GM19035 (cell line): ENCODE data around the gene INVS.

ENCODE experiments used
- ATAC-seq: cut with Tn5 transposase; IDR thresholded peaks from one replicate; pipeline ENCODE4 v1.9.1; 2021; ENCODE audit not compliant: unreplicated experiment

The INVS gene

DNA sequence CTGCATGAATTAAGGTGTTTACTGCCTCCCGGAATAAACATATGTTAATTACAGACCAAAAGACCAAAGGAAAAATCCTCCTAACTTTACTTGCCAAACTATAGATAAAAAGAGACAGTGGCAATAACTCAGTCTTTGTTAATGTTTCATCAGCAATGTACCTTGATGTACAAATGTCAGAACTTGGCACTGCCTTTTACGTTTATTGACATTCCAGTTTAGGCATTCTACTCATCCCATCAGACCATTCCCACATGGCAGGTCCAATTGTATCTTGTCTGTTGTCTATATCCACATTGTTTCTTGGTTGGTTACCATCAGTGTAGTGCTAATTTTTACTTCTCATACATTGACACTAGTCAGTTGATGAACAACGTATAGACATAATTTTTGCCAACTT, 168.2 kb downstream of the INVS start:
- ATAC-seq: no peak

DNA sequence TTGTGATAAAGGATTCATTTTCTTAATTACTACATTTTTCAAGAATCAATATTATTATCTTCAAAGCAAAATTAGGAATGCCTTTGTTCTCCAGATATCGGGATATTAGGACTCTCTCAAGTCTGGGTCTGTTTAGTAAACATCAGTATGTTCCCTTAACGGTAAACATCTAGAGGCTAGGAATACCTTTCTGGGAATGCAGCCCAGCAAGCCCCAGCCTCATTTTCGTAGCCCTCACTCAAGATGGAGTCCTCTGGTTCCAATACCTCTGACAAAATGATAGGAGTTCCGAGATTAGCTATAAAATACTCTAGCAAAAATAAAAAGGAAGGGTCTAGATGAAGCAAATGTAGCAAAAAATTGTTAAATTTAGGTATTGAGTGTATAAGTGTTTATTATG, 169.2 kb downstream of the INVS start:
- no peak for ATAC-seq

DNA sequence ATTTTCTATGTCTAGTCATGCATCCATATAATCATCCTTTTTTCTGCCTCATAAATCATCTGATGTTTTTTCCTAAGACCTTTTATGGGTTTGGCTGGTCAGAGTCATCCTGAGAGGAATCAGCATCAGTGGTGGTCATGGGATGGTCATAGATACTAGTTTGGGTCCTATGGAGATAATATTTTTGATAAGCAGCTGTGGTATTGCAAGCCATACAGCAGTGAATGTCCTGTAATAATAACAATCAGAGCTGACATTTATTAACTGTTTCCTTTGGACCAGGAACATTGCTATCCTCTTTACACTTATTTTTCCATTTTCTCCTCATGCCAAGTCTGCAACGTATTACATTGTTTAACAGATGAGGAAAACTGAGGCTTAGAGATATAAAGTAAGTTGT, 170.6 kb downstream of the INVS start:
- ATAC-seq: no peak

DNA sequence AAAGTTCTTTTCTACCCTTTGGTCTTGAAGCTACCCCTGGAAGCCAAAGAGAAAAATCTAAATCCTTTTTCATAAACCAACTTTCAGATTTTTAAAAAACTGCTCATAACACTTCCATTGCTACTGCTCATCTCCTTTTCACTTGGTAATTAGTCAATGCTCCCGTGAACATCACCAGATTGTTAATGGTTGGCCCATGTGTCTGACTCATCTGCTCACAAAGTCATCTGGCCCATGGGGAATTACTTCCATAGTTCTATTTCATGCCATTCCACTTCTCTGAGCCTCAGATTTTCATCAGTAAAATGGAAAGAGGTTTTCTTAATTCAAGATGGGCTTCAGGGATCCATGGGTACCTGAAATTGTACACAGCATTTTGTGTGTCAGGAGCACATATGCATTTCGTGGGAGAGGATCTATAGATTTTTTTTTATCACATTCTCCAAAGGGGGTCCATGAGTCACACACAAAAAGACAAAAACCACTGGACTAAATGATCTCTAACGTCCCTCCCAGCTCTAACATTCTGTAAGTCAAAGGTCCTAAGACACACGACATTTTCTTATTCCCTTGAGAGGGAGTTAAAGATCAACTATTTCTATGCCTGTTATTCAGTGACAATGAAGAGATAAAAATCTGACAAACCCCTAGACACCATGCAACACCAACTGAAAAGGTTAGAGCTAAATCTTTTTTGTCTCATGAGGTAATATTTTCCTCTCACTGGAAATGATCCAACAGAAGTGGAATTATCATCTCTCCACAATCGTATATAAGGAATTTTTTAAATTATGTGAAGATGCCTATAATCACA, 178.3 kb downstream of the INVS start:
- ATAC-seq: no peak

DNA sequence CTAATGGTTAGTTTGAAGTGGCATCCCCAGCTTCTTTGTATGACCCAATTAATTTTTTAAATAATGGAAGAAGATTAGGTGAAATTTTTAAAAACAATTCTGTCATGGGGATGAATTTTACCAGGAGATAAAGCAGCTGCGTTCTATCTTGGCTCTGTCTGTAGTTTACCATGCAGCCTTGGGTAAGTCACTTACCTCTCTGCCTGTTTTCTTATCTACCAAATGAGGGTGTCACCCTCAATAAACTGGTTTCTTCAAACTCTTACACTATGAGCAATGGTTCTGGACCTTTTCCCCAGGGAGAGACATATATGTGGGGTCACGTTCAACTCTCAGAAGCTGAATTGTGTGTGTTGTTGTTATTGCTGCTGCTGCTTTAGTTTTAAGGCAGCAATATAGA, 182.0 kb downstream of the INVS start:
- ATAC-seq: no peak

DNA sequence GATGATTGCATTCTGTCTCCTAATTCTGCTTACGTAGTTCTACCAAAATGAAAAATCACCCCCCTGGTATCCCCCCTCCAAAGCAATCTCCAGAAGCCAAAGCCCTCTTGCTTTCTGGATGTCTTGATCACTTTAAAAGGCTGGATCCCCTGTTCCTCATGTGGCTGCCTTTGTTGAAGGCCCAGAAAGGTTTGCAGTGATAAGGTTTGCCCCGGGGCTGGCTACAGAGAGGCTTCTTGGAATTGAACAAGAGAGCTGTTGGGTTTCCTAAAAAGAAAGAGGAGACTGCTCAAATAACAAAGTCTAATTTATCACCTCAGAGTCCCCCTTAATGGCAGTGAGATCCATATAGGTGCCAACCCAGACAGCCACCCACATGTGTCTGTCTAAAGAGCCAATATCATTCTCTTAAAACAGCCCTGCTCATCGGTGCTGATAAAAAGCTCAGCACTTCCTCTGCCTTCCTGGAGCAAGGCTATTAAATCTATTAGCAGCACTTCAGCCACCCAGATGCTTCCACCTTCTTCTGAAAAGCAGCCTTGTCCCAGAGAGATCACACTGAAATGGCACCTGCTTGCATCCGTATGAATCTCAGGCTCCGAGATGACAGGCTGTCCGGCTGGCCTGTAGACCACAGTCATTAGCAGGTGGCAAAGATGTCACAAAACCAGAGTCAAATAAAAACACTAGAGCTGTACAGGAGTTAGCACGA, 182.8 kb downstream of the INVS start:
- ATAC-seq: no peak

DNA sequence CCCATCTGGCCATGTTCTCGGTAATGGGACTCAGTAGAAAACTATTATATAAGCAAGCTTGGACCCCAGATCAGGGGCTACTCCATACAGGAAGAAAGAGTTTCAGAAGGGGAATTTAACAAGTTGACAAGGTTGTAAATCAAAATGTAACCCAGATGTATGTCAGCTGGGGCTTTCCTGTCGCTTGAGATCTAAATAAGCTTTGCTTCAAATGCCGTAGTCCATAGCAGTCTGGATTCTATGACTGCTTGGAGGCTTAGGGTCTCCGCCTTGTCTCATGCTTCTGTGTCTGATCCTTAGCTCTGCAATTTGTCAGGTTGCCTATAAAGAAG, 183.3 kb downstream of the INVS start:
- no peak for ATAC-seq

DNA sequence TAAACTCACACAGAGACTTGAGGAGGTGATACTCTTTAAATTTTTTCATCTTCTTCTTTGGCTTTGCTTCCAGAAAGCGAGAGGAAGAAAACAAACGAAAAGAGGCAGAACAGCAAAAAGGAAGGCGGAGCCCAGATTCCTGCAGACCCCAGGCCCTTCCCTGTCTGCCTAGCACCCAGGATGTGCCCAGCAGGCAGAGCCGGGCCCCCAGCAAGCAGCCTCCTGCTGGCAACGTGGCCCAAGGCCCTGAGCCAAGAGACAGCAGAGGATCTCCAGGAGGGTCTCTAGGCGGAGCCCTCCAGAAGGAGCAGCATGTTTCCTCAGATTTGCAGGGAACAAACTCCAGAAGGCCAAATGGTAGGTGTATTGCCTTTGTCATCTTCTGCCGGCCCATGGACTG, 185.2 kb downstream of the INVS start:
- no peak for ATAC-seq

DNA sequence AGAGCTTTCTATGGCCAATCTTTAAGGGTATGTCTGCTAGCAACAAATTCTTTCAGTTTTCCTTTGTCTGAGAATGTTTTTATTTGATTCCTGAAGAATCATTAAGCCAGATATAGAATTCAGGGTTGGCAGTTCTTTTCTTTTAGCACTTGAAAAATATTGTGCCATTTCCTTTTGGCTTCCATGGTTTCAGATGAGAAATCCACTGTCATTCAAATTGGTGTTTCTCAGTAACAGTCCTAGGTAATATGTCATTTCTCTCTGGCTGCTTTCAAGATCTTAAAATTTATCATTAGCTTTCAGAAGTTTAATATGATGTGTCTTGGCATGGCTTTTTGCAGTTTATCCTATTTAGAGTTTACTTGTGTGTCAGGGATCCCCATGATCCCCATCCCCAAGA, 186.0 kb downstream of the INVS start:
- no peak for ATAC-seq

DNA sequence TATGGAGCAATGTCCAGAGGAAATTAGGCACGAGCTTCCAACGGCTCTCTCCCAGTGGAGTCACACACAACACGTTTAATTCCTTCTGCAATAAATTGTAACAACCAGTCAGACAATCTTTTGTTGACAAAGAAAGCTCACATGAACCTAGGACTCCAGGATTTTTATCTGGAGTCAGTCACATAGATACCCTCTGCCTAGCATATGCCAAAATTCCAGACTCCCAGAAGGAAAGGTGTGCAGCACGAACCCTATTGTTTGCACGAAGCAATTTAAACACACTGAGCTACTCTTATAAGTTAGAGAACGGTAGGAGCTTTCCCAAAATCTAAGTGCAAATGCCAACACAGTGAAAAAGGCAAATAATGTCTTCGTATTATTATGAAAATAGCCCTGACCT, 186.6 kb downstream of the INVS start:
- no peak for ATAC-seq

DNA sequence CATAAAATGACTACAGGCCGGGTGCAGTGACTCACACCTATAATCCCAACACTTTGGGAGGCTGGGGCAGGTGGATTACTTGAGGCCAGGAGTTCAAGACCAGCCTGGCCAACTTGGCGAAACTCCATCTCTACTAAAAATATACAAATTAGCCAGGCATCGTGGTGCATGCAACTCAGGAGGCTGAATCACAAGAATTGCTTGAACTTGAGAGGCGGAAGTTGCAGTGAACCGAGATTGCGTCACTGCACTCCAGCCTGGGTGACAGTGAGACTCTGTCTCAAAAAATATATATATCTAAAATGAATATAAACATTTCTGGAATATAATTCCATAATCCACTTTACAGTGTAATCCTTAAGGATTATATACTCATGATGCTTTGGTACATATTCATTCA, 187.2 kb downstream of the INVS start:
- no peak for ATAC-seq

DNA sequence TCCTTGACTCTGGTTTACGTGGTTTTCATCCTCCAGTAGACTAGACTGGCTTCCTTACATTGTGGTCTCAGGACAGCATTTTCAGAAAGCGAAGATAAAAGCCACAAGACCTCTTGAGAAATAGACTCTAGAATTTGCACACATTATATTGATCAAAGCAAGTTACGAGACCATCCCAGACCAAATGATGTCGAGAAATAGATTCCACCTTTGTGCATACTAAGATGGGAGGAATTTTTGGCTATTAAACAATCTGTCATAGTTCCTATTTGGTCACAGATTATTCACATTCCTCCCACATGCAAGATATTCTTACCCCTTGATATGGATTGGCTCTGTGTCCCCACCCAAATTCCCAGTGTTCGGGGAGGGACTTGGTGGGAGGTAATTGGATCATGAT, 188.1 kb downstream of the INVS start:
- no peak for ATAC-seq

DNA sequence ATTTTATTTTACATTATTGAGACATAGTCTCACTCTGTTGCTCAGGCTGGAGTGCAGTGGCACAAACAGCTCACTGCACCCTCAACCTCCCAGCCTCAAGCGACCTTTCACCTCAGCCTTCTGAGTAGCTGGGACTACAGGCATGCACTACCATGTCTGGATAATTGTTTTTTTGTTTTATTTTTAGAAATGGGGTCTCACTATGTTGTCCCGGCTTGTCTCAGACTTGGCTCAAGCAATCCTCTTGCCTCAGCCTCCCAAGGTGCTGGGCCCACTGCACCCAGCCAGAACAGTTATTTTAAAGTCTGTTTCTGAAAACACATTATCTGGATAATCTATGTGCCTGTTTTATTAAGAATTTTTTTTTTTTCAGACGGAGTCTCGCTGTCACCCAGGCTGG, 191.7 kb downstream of the INVS start:
- no peak for ATAC-seq

DNA sequence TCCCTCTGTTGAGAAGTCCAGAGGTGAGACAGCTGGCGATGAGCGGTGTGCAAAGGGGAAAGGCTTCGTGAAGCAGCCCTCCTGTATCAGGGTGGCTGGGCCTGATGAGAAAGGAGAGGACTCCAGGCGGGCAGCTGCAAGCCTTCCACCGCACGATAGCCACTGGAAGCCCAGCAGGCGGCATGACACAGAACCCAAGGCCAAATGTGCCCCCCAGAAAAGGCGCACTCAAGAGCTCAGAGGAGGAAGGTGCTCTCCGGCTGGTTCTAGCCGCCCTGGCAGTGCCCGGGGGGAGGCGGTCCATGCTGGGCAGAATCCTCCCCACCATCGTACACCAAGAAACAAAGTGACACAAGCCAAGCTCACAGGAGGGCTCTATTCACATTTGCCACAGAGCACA, 193.4 kb downstream of the INVS start:
- ATAC-seq: no peak

DNA sequence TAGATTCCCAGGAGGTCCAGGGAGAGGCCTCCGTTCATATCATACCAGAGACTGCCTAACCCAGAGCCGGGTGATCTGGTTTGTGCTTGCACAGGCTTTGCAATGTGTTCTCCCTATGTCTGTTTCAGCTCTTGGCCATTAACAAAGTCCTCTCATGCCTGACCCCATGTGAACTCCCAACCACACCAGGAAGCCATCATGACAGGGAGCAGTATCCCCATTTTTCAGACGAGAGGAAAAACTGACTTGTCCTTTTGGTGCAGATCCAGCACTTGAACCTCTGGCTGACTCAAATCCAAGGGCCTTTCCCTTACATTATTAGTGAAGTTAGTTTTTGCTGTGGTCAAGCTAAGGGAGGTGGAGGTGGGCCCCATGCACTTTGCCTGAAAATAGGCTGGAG, 195.3 kb downstream of the INVS start:
- ATAC-seq: no peak

DNA sequence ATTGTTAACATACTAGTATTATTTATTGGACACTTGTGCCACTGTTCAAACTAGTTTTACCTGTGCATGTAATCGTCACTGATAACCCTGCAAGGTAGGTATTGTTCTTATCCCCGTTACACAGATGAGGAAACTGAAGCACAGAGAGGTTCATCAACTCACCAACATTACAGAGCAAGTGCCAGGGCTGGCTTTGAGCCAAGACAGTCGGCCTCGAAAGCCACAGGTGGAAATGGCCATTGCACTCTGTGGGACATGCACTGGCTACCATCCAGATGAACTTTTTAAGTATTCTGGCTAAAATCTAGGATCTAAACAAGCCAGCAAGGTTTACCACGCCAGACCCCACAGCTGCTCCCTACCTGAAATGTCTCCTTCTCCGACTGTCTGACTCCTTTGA, 195.8 kb downstream of the INVS start:
- no peak for ATAC-seq

DNA sequence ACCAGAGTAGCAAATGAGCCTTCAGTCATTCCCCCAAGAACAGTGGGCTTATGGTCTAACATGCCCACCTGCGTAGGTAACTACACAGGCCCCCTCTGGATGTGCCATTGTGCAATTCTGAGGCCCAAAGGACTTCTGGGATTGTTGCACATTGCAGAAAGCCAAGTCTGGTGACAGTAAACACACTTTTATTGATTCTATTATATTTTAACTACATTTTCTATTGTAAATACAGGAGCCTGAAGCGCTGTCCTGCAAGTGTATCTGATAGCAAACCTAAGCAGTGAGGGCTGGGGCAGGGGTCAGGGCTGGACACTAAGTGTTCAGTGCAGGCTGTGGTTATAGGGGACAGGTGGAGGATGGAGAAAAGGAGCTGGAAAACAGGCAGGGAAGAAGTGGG, 196.2 kb downstream of the INVS start:
- no peak for ATAC-seq

DNA sequence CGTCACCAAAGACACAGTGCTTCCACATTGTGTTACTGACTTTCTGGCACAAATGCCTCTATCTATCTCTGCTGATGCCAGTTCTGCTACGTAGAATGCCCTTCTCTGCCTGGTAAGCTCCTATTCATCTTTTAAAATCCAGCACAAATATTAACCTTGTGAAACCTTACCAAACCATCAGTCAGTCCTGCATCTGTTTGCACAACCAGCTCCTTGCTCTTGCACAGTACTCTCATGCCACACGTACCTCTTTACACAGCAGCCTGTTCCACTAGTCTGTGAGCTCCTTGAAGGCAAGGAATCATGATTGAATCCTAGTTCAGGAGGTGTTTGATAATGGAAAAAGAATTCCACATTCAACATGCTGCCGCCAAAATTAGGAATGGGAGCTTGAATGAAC, 197.4 kb downstream of the INVS start:
- ATAC-seq: no peak

DNA sequence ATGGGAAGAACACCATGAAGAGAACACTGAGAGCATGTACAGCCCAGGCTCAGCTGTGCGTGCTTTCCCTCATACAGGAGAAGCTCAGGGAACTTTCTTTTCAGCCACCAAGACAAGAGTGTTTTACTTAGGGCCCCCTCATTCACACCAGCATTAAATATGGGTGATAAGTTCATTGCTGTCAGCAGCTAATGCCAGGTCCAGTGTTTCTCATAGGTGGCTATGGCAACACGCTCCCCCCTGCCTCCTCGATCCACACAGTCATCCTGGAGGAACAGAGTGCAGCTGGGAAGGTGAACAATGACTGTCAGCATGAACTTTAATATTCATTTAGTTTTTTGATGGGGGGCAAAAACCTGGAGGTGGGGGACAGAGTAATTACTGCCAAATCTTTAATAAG, 199.3 kb downstream of the INVS start:
- ATAC-seq: no peak

DNA sequence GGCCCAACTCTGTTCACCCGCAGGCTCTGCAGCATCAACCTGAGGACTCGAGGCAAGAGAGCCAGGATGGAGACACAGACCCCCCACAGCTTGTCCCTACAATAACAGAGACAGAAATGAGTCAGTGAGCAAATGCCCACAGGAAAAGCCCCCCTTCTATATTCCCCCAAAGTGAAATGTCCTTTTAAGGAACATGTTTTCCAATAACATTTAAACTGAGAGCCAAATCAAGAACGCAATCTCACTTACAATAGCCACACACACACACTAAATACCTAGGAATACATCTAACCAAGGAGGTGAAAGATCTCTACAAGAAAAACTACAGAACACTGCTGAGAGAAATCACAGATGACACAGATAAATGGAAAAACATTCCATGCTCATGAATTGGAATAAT, 204.7 kb downstream of the INVS start:
- ATAC-seq: no peak

DNA sequence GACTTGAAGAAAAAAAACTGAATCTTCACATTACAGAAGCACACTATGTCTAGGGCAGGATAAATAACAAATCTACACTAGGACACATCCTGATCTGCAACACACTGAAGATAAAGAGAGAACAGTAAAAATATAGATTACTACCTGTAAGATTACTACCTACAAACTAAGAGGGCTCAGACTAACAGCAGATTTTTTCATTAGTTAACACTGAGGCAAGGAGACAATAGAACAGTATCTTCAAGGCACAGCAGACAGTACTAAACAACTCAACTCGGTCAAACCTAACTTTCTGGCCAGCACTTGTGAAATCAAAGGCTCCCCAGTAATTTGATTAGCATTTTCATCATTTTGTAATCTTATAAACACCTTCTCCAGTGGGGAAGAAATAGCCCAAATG, 207.2 kb downstream of the INVS start:
- ATAC-seq: no peak

DNA sequence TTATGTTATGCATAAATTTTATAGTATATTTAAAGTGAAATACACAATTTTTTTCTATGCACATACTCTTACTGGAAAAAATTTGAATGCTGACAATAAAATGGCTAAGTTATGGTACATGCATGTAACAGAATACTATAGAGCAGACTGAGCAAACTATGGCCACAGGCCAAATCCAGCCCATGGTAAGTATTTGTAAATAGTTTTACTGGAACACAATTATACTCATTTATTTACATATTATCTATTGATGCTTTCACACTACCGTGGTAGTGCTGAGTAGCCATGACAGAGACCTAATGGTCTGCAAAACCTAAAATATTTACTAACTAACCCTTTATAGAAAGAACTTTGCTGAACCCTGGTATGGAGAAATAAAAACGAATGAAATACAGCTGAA, 208.0 kb downstream of the INVS start:
- ATAC-seq: no peak

DNA sequence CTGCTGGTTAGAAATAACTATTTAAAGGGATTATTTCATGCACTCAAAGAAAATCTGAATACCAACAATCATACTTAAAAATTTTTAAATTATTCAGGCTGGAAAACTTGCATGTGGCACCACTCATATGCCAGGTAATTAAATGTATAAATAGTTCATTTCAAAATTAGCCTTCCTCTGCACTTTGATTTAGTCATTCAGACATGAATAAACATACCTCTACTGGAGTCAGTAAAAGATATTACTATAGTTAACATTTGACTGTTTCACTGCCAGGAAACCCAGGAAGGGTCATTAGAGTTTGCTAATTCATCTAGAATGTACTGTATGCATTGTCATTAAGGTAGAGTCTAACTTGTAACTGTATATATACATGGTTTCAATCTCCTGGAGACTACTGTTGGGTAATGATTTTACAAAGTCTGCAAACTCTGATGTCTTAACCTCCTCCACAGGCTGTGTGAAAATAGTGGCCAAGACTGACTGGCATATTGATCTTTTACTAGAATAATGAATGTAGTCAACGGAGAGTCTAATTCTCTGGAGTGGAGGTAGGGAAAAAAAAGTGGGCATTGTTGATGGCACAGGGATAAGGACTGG, 210.0 kb downstream of the INVS start:
- ATAC-seq: no peak
